PFSK-1 (cell line): Measurements from ENCODE around the gene PLIN4.

Experiments
- POLR2AphosphoS5 ChIP-seq: IDR thresholded peaks from 2 replicates; pipeline ENCODE4 v1.6.1; 2012; ENCODE audit warnings: low read depth, mild to moderate bottlenecking, control low read depth, low read length, moderate library complexity
- REST ChIP-seq, 2 experiments: IDR thresholded peaks; 2 replicates each; pipeline versions ENCODE4 v1.6.1 to v1.8.0; 2011 to 2012; ENCODE audit warnings: low read depth in 2 of 2, low read length in 2 of 2, control low read depth in 1 of 2, inconsistent platforms in 1 of 2, mild to moderate bottlenecking in 1 of 2, moderate library complexity in 1 of 2; ENCODE audit not compliant: insufficient read depth in 1 of 2

DNA sequence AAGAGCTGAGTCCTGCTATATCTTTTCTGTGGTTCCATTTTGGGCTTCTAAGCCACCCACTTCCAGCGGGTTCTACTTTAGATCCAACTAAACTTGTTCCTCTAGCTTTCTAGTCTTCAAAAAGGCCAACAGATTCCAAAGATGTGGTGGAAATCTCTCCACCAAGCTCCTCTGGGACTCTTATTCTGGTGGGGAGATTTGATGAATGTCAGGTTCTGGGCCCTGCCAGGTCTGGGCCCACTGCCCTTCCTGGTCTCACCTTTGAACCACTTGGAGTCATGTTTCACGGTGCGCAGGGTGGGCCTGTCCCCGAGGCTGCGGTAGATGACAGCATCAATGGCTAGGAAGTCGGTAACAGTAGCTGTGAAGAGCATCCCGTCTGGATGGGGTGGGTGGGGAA, 36.4 kb upstream of the PLIN4 start:
- TF ChIP-seq REST (IDR thresholded peaks at IDR 0.05; ENCODE audit: insufficient read depth in 1 of 2, low read depth in 2 of 2, low read length in 2 of 2) (no peak), POLR2AphosphoS5 (no peak)
